HepG2 (cell line): ENCODE data around the gene ETS1. TPM values are rescaled to one million over a fixed set of nuclear protein-coding genes. Genes with fewer than 3 reads are reported as not detected.

Experiments used
- ATAC-seq: fragments of 200-7000 bp; cut with Tn5 transposase; 3 replicates; pipeline ENCODE4 v1.9.1; 2020; ENCODE audit warnings: mild to moderate bottlenecking, moderate library complexity
- BruUV-seq: library from RNA; stranded (reverse); fragments of 400-500 nt; replicated peaks from 2 replicates; lab custom pipeline; 2021; lab: Mats Ljungman, UMichigan
- CTCF ChIA-PET: fragments of 300-600 bp; formaldehyde crosslinking; extraction: SDS; loops from one replicate; lab custom pipeline; 2021; ENCODE audit warnings: low total read pairs, inconsistent platforms, low intra/inter-chr PET ratio; lab: Yijun Ruan, JAX
- POLR2A ChIA-PET: fragments of 350-600 bp; sonication (Branson Sonifier 250); formaldehyde crosslinking; loops from one replicate; lab custom pipeline; 2020; ENCODE audit warnings: antibody characterized with exemption, inconsistent platforms; lab: Yijun Ruan, JAX
- DNase-seq: peaks from one replicate; pipeline ENCODE4 v3.0.0-alpha.2; 2015; ENCODE audit warnings: low spot score
- FAIRE-seq: peaks from 3 replicates; lab custom pipeline; 2011; peaks lifted over from hg19 to GRCh38; lab: Jason Lieb, UNC
- H2AFZ ChIP-seq: one replicate; pipeline ENCODE4 v1.6.1; 2011; ENCODE audit warnings: low read length, inconsistent platforms
- H3K27ac ChIP-seq: fragments of 300-600 bp; 3 replicates; pipeline ENCODE4 v1.8.0; 2011; ENCODE audit warnings: mixed run types, mild to moderate bottlenecking, mixed read lengths, low read length, inconsistent platforms; ENCODE audit not compliant: insufficient read depth; ENCODE audit errors: extremely low read length
- H3K27me3 ChIP-seq, 2 experiments: fragments of 200-600 bp in 1 of 2; 2 replicates in 1 of 2; 3 replicates in 1 of 2; pipeline versions ENCODE4 v1.6.0 to v1.8.0; 2011; ENCODE audit warnings: low read length in 2 of 2, mild to moderate bottlenecking in 2 of 2, moderate library complexity in 2 of 2, inconsistent platforms in 1 of 2; ENCODE audit not compliant: insufficient read depth in 2 of 2, control insufficient read depth in 1 of 2
- H3K36me3 ChIP-seq, 2 experiments: fragments of 200-600 bp in 1 of 2; replicated peaks in 1 of 2; 2 replicates in 1 of 2; 3 replicates in 1 of 2; pipeline versions ENCODE4 v1.5.1 to v1.8.0; 2011; ENCODE audit warnings: low read length in 2 of 2, inconsistent platforms in 1 of 2; ENCODE audit not compliant: insufficient read depth in 2 of 2, control insufficient read depth in 1 of 2
- H3K4me1 ChIP-seq: 2 replicates; pipeline ENCODE4 v1.5.1; 2012; ENCODE audit warnings: low read length, inconsistent platforms; ENCODE audit not compliant: insufficient read depth
- H3K4me2 ChIP-seq: 2 replicates; pipeline ENCODE4 v1.6.0; 2011; ENCODE audit warnings: low read depth, low read length, inconsistent platforms
- H3K4me3 ChIP-seq, 3 experiments: fragments of 200-600 bp in 1 of 3; sonication (generic), shearing (Covaris generic) in 1 of 3; replicated peaks in 1 of 3; 2 replicates each; pipeline ENCODE4 v1.5.1; 2011 to 2016; ENCODE audit warnings: low read length in 3 of 3, inconsistent platforms in 2 of 3, low read depth in 2 of 3, mild to moderate bottlenecking in 2 of 3, control low read depth in 1 of 3, mixed read lengths in 1 of 3; ENCODE audit not compliant: insufficient read depth in 1 of 3
- H3K79me2 ChIP-seq: one replicate; pipeline ENCODE4 v1.6.1; 2011; ENCODE audit warnings: low read length, inconsistent platforms; ENCODE audit not compliant: insufficient read depth
- H3K9ac ChIP-seq: 2 replicates; pipeline ENCODE4 v1.6.0; 2011; ENCODE audit warnings: mild to moderate bottlenecking, low read depth, low read length, inconsistent platforms; ENCODE audit not compliant: insufficient read depth
- H3K9me3 ChIP-seq: 2 replicates; pipeline ENCODE4 v1.5.1; 2012; ENCODE audit warnings: mild to moderate bottlenecking, low read length
- H4K20me1 ChIP-seq: 2 replicates; pipeline ENCODE4 v1.6.0; 2011; ENCODE audit warnings: inconsistent platforms, mild to moderate bottlenecking, low read length, moderate library complexity; ENCODE audit not compliant: insufficient read depth
- ARNTL ChIP-seq: sonication (generic); formaldehyde crosslinking; IDR thresholded peaks from 2 replicates; pipeline ENCODE4 v1.4.0; 2020; ENCODE audit warnings: mild to moderate bottlenecking, missing genetic modification reagents
- CENPT ChIP-seq: sonication (generic); formaldehyde crosslinking; IDR thresholded peaks from 2 replicates; pipeline ENCODE4 v1.8.0; 2022; ENCODE audit warnings: low read depth, mild to moderate bottlenecking, moderate library complexity, missing genetic modification reagents
- EEA1 ChIP-seq: sonication (generic); formaldehyde crosslinking; IDR thresholded peaks from 2 replicates; pipeline ENCODE4 v1.5.1; 2020; ENCODE audit warnings: mild to moderate bottlenecking, missing genetic modification reagents, borderline replicate concordance
- GATAD1 ChIP-seq: IDR thresholded peaks from 2 replicates; pipeline ENCODE4 v1.6.1; 2016; ENCODE audit warnings: missing genetic modification reagents, missing compliant biosample characterization
- GFI1 ChIP-seq: sonication (generic); formaldehyde crosslinking; IDR thresholded peaks from 2 replicates; pipeline ENCODE4 v1.5.0; 2020; ENCODE audit warnings: missing genetic modification reagents, mild to moderate bottlenecking, borderline replicate concordance
- NFIC ChIP-seq: IDR thresholded peaks from 2 replicates; pipeline ENCODE4 v1.6.1; 2012; ENCODE audit warnings: mild to moderate bottlenecking, low read length, inconsistent platforms
- PHF21A ChIP-seq: sonication (generic); formaldehyde crosslinking; IDR thresholded peaks from 2 replicates; pipeline ENCODE4 v1.5.0; 2020; ENCODE audit warnings: mild to moderate bottlenecking, missing genetic modification reagents
- SOX6 ChIP-seq, 2 experiments: fragments of 450-650 bp in 1 of 2; sonication (generic) in 1 of 2; formaldehyde crosslinking in 1 of 2; IDR thresholded peaks; 2 replicates each; pipeline versions ENCODE4 v1.4.0 to v1.6.1; 2017 to 2020; ENCODE audit warnings: antibody characterized with exemption in 1 of 2, mild to moderate bottlenecking in 1 of 2, missing genetic modification reagents in 1 of 2
- TP53 ChIP-seq: sonication (generic); formaldehyde crosslinking; conservative IDR thresholded peaks from 2 replicates; pipeline ENCODE4 v1.4.0; 2020; ENCODE audit warnings: missing genetic modification reagents
- ZKSCAN1 ChIP-seq: fragments of 150-350 bp; IDR thresholded peaks from 2 replicates; pipeline ENCODE4 v1.6.1; 2014; ENCODE audit warnings: low read length
- ZNF720 ChIP-seq: sonication (generic); formaldehyde crosslinking; IDR thresholded peaks from 2 replicates; pipeline ENCODE4 v1.4.0; 2020; ENCODE audit warnings: missing genetic modification reagents
- WGBS: methylation state at CpG from one replicate; pipeline ENCODE4 v1.1.6; 2017; ENCODE audit warnings: low lambda C conversion rate; 5-methylcytosine and 5-hydroxymethylcytosine counted together
- in situ Hi-C: cut with HindIII; loops from 2 replicates; pipeline ENCODE4 v1.10.0; 2017; ENCODE audit warnings: low pct_unique_long_range_greater_than_20kb; ENCODE audit not compliant: extremely low pct_ligation_motif_present
- intact Hi-C: fragments of 100-400 bp; cut with micrococcal nuclease; formaldehyde crosslinking; loops from one replicate; pipeline ENCODE4 v1.10.0; 2022; ENCODE audit not compliant: unreplicated experiment
- polyA plus RNA-seq, 8 experiments: library from polyadenylated mRNA; depleted of rRNA in 3 of 8; stranded (reverse) in 7 of 8; unstranded in 1 of 8; fragments of >200 nt; fragmentation: Illumina TruSeq in 4 of 8; extraction: Trizol in 4 of 8; gene quantifications; 2 replicates each; pipeline versions ENCODE4 v1.2.1 to v1.2.3, GENCODE V29; 2011 to 2016; ENCODE audit warnings: low read depth in 4 of 8, missing spikeins in 1 of 8, mixed read lengths in 1 of 8; ENCODE audit not compliant: insufficient read depth in 1 of 8
- total RNA-seq, 5 experiments: library from RNA; depleted of rRNA; stranded (reverse); fragments of >200 nt; fragmentation: Illumina TruSeq; extraction: Trizol; gene quantifications; 2 replicates each; pipeline ENCODE4 v1.2.3, GENCODE V29; 2016; ENCODE audit warnings: low read depth in 1 of 5
- TF ChIP-seq, protein P1 (sequence below): IDR thresholded peaks from 2 replicates; pipeline ENCODE4 v1.6.1; 2018; ENCODE audit warnings: missing genetic modification reagents, mild to moderate bottlenecking, missing compliant biosample characterization
- TF ChIP-seq, protein P2 (sequence below): sonication (generic); formaldehyde crosslinking; IDR thresholded peaks from 2 replicates; pipeline ENCODE4 v1.4.0; 2020; ENCODE audit warnings: mild to moderate bottlenecking, missing genetic modification reagents
- TF ChIP-seq, protein P3 (sequence below): sonication (generic); formaldehyde crosslinking; IDR thresholded peaks from 2 replicates; pipeline ENCODE4 v1.4.0; 2020; ENCODE audit warnings: missing genetic modification reagents
- TF ChIP-seq, protein P4 (sequence below): sonication (generic); formaldehyde crosslinking; IDR thresholded peaks from 2 replicates; pipeline ENCODE4 v1.8.0; 2022; ENCODE audit warnings: mild to moderate bottlenecking, missing genetic modification reagents, borderline replicate concordance

Gene ETS1
- total and polyA plus RNA-seq, 2 of the 13 experiments (the other 11 are each of a cell fraction or from before 2014, with no cell fraction given): 0.18 to 0.34 TPM

DNA sequence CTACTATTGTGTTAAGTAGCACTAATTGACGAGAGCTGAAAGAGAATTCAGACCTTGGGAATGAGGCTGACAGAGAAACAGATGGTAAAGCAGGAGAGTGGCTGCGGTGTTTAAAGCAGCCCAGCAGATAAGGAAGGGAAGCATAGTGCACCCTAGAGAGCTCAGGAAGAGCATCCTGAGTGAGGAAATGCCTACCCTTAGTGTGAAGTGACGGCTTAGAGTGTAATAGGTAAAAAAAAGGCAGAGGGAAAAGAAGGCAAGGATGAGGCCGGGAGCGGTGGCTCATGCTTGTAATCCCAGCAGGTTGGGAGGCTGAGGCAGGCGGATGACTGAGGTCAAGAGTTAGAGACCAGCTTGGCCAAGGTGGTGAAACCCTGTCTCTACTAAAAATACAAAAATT lies 22.4 kb upstream of the ETS1 start:
- H3K4me3 ChIP-seq: no peak overlapping the region
- peaks cover 1 to 16% of the 10 kb centered on the region in 2 experiments; a peak in 3 of 5 replicates for H3K27me3 ChIP-seq
- H3K9ac ChIP-seq: no peak overlapping the region
- no peak overlapping the region for H2AFZ ChIP-seq
- intact Hi-C loops: no loop called here
- H4K20me1 ChIP-seq: no peaks in the 10 kb centered on the region
- no peaks in the 10 kb centered on the region for H3K9me3 ChIP-seq
- no peak overlapping the region for H3K27ac ChIP-seq
- no peaks in the 10 kb centered on the region for H3K79me2 ChIP-seq
- no peak overlapping the region for H3K4me2 ChIP-seq
- ChIA-PET CTCF (no interaction called here), POLR2A (no interaction called here)
- no peak for ATAC-seq
- 36% methylated on average over 6 of the region's 6 CpGs for WGBS
- no peak for FAIRE-seq
- in situ Hi-C loops: no loop called here
- H3K4me1 ChIP-seq: no peaks in the 10 kb centered on the region
- no peaks in the 10 kb centered on the region for H3K36me3 ChIP-seq
- BruUV-seq: no TSS peak
- no peak for DNase-seq
- TF ChIP-seq, protein P1, sequence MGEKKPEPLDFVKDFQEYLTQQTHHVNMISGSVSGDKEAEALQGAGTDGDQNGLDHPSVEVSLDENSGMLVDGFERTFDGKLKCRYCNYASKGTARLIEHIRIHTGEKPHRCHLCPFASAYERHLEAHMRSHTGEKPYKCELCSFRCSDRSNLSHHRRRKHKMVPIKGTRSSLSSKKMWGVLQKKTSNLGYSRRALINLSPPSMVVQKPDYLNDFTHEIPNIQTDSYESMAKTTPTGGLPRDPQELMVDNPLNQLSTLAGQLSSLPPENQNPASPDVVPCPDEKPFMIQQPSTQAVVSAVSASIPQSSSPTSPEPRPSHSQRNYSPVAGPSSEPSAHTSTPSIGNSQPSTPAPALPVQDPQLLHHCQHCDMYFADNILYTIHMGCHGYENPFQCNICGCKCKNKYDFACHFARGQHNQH: no peak
- TF ChIP-seq ZNF720 (no peak), GATAD1 (CRISPR knock-in tag) (no peak), ZKSCAN1 (no peak), ARNTL (CRISPR knock-in tag) (no peak), SOX6 (IDR thresholded peaks at IDR 0.05) (no peak), SOX6 (CRISPR knock-in tag; IDR thresholded peaks at IDR 0.05) (no peak), EEA1 (CRISPR knock-in tag) (no peak), GFI1 (CRISPR knock-in tag) (no peak), NFIC (no peak), CENPT (CRISPR knock-in tag) (no peak), TP53 (CRISPR knock-in tag) (no peak), PHF21A (CRISPR knock-in tag) (no peak)
- TF ChIP-seq, protein P2, sequence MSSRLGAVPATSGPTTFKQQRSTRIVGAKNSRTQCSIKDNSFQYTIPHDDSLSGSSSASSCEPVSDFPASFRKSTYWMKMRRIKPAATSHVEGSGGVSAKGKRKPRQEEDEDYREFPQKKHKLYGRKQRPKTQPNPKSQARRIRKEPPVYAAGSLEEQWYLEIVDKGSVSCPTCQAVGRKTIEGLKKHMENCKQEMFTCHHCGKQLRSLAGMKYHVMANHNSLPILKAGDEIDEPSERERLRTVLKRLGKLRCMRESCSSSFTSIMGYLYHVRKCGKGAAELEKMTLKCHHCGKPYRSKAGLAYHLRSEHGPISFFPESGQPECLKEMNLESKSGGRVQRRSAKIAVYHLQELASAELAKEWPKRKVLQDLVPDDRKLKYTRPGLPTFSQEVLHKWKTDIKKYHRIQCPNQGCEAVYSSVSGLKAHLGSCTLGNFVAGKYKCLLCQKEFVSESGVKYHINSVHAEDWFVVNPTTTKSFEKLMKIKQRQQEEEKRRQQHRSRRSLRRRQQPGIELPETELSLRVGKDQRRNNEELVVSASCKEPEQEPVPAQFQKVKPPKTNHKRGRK (CRISPR knock-in tag): no peak
- TF ChIP-seq, protein P3, sequence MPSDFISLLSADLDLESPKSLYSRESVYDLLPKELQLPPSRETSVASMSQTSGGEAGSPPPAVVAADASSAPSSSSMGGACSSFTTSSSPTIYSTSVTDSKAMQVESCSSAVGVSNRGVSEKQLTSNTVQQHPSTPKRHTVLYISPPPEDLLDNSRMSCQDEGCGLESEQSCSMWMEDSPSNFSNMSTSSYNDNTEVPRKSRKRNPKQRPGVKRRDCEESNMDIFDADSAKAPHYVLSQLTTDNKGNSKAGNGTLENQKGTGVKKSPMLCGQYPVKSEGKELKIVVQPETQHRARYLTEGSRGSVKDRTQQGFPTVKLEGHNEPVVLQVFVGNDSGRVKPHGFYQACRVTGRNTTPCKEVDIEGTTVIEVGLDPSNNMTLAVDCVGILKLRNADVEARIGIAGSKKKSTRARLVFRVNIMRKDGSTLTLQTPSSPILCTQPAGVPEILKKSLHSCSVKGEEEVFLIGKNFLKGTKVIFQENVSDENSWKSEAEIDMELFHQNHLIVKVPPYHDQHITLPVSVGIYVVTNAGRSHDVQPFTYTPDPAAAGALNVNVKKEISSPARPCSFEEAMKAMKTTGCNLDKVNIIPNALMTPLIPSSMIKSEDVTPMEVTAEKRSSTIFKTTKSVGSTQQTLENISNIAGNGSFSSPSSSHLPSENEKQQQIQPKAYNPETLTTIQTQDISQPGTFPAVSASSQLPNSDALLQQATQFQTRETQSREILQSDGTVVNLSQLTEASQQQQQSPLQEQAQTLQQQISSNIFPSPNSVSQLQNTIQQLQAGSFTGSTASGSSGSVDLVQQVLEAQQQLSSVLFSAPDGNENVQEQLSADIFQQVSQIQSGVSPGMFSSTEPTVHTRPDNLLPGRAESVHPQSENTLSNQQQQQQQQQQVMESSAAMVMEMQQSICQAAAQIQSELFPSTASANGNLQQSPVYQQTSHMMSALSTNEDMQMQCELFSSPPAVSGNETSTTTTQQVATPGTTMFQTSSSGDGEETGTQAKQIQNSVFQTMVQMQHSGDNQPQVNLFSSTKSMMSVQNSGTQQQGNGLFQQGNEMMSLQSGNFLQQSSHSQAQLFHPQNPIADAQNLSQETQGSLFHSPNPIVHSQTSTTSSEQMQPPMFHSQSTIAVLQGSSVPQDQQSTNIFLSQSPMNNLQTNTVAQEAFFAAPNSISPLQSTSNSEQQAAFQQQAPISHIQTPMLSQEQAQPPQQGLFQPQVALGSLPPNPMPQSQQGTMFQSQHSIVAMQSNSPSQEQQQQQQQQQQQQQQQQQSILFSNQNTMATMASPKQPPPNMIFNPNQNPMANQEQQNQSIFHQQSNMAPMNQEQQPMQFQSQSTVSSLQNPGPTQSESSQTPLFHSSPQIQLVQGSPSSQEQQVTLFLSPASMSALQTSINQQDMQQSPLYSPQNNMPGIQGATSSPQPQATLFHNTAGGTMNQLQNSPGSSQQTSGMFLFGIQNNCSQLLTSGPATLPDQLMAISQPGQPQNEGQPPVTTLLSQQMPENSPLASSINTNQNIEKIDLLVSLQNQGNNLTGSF (CRISPR knock-in tag): no peak
- TF ChIP-seq, protein P4, sequence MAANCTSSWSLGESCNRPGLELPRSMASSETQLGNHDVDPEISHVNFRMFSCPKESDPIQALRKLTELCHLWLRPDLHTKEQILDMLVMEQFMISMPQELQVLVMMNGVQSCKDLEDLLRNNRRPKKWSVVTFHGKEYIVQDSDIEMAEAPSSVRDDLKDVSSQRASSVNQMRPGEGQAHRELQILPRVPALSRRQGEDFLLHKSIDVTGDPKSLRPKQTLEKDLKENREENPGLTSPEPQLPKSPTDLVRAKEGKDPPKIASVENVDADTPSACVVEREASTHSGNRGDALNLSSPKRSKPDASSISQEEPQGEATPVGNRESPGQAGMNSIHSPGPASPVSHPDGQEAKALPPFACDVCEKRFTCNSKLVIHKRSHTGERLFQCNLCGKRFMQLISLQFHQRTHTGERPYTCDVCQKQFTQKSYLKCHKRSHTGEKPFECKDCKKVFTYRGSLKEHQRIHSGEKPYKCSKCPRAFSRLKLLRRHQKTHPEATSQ (CRISPR knock-in tag): no peak
